ENCODE measurements around the gene PALD1. TPM values are rescaled to one million over a fixed set of nuclear protein-coding genes. Genes with fewer than 3 reads are reported as not detected.

Gene PALD1
- total RNA-seq, 1 experiment from 2014 or later = 0.38 TPM

- intact Hi-C loops (cut with micrococcal nuclease; ENCODE audit: unreplicated experiment) = no loop called here
- CTCF ChIA-PET = no interaction called here
- H3K27ac Mint-ChIP-seq (ENCODE audit: unreplicated experiment) = no peak overlapping the region
- no peak overlapping the region for H3K4me3 Mint-ChIP-seq (ENCODE audit: low read depth, unreplicated experiment)
- no peaks in the 10 kb centered on the region for H3K36me3 Mint-ChIP-seq (ENCODE audit: insufficient read depth, unreplicated experiment)
- no peaks in the 10 kb centered on the region for H3K4me1 Mint-ChIP-seq (ENCODE audit: low read depth, unreplicated experiment)
- no peak for DNase-seq
- no peaks in the 10 kb centered on the region for H3K9me3 Mint-ChIP-seq (ENCODE audit: low read depth, unreplicated experiment)
- H3K27me3 Mint-ChIP-seq (ENCODE audit: unreplicated experiment) = peaks cover 37% of the 10 kb centered on the region
- no TSS peak for BruUV-seq (replicated peaks)
- TF ChIP-seq, protein P1, sequence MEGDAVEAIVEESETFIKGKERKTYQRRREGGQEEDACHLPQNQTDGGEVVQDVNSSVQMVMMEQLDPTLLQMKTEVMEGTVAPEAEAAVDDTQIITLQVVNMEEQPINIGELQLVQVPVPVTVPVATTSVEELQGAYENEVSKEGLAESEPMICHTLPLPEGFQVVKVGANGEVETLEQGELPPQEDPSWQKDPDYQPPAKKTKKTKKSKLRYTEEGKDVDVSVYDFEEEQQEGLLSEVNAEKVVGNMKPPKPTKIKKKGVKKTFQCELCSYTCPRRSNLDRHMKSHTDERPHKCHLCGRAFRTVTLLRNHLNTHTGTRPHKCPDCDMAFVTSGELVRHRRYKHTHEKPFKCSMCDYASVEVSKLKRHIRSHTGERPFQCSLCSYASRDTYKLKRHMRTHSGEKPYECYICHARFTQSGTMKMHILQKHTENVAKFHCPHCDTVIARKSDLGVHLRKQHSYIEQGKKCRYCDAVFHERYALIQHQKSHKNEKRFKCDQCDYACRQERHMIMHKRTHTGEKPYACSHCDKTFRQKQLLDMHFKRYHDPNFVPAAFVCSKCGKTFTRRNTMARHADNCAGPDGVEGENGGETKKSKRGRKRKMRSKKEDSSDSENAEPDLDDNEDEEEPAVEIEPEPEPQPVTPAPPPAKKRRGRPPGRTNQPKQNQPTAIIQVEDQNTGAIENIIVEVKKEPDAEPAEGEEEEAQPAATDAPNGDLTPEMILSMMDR (IDR thresholded peaks at IDR 0.05; ENCODE audit: unreplicated experiment) = no peak
These were observed 25.2 kb downstream of the PALD1 start for GRCh38 chr10:70503776-70504175.

DNA sequence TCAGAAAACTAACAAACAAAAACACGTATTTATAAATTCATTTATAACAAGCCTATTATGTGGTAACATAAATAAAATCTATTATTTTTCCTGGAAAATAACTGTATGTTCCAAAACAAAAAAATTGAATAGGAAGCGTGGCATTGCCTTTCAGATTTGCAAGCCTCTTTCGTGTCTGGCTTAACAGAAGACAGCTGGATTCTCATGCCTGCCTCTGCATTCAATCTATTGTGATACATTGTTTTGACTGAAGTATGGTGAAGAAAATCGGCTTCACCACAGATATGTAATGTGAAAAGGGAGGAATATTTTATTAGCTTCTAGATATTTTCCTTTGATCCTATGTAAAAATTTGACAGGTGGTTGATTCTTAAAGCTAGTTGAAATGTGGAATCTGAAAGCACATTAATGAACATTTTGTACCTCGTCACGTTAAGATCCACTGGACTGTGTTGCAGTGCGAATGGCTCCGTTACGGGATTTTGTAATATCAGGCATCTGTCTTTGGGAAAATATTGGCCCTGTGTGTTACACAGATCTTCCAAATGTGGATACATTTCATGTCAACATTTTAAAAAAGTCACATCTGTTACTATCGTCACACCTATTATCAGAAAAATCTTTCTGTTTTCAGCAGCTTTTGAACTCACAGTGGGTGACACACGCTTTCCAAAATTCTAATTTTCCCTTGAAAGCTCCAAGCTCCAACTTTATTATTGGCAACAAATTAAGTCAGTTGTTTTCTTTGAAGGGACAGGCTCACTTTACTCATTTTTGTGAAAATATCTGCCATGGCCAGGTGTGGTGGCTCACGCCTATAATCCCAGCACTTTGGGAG, 26.2 kb downstream of the PALD1 start:
- Mint-ChIP-seq H3K9me3 (ENCODE audit: low read depth, unreplicated experiment) (no peaks in the 10 kb centered on the region), H3K27me3 (ENCODE audit: unreplicated experiment) (peaks cover 46% of the 10 kb centered on the region), H3K4me3 (ENCODE audit: low read depth, unreplicated experiment) (no peak overlapping the region), H3K36me3 (ENCODE audit: insufficient read depth, unreplicated experiment) (no peaks in the 10 kb centered on the region), H3K4me1 (ENCODE audit: low read depth, unreplicated experiment) (no peaks in the 10 kb centered on the region), H3K27ac (ENCODE audit: unreplicated experiment) (no peak overlapping the region)
- intact Hi-C loops (cut with micrococcal nuclease; ENCODE audit: unreplicated experiment) = no loop called here
- BruUV-seq (replicated peaks) = no TSS peak
- DNase-seq = no peak
- CTCF ChIA-PET = no interaction called here
- TF ChIP-seq, protein P1 (IDR thresholded peaks at IDR 0.05; ENCODE audit: unreplicated experiment) = no peak

- H3K4me3 Mint-ChIP-seq (ENCODE audit: low read depth, unreplicated experiment) = no peak overlapping the region
- BruUV-seq (replicated peaks) = no TSS peak
- TF ChIP-seq, protein P1 (IDR thresholded peaks at IDR 0.05; ENCODE audit: unreplicated experiment) = no peak
- CTCF ChIA-PET = no interaction called here
- intact Hi-C loops (cut with micrococcal nuclease; ENCODE audit: unreplicated experiment) = no loop called here
- H3K36me3 Mint-ChIP-seq (ENCODE audit: insufficient read depth, unreplicated experiment) = no peaks in the 10 kb centered on the region
- H3K9me3 Mint-ChIP-seq (ENCODE audit: low read depth, unreplicated experiment) = no peaks in the 10 kb centered on the region
- H3K27ac Mint-ChIP-seq (ENCODE audit: unreplicated experiment) = no peak overlapping the region
- no peak for DNase-seq
- H3K27me3 Mint-ChIP-seq (ENCODE audit: unreplicated experiment) = peaks cover 46% of the 10 kb centered on the region
- H3K4me1 Mint-ChIP-seq (ENCODE audit: low read depth, unreplicated experiment) = no peaks in the 10 kb centered on the region
These were observed 27.3 kb downstream of the PALD1 start for GRCh38 chr10:70505908-70506307.

DNA sequence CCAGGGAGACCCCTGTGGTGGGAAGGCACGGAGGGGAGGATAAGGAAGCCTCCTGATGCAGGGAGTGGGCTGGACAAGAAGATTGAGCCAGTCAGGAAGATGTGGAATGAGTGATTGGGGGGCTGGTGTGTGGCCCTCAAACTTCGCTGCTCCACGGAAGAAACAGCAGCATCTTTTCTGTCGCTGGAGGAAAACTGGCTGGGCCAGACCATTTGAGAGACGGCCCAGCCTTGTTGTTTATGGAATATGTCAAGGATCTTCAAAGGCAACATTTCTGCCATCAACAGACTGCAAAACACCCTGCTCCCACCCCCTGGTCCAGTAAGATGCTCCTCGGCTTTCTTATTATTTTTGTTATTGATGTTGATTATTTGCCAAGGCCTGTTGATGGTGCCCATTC, 29.4 kb downstream of the PALD1 start:
- Mint-ChIP-seq H3K4me3 (ENCODE audit: low read depth, unreplicated experiment) (no peak overlapping the region), H3K4me1 (ENCODE audit: low read depth, unreplicated experiment) (no peaks in the 10 kb centered on the region), H3K27me3 (ENCODE audit: unreplicated experiment) (peaks cover 44% of the 10 kb centered on the region), H3K27ac (ENCODE audit: unreplicated experiment) (no peak overlapping the region), H3K36me3 (ENCODE audit: insufficient read depth, unreplicated experiment) (no peaks in the 10 kb centered on the region), H3K9me3 (ENCODE audit: low read depth, unreplicated experiment) (no peaks in the 10 kb centered on the region)
- TF ChIP-seq, protein P1 (IDR thresholded peaks at IDR 0.05; ENCODE audit: unreplicated experiment) = no peak
- no TSS peak for BruUV-seq (replicated peaks)
- no peak for DNase-seq
- CTCF ChIA-PET = interaction anchor here (0.6 kb wide), 1 partner anchor 124 kb away, joined by 3 read pairs; no protein-coding TSS in a partner anchor
- intact Hi-C loops (cut with micrococcal nuclease; ENCODE audit: unreplicated experiment) = no loop called here
